ENCODE data around the gene CCDC14. TPM values are rescaled to one million over a fixed set of nuclear protein-coding genes. Genes with fewer than 3 reads are reported as not detected.

The CCDC14 gene
- total and polyA plus RNA-seq, 2 of the 4 experiments (the other 2 are of a cell fraction): 82.1 to 109 TPM

GRCh38 chr3:123871946-123872345 lies 89.1 kb downstream of the CCDC14 start:
- no peak for ATAC-seq (ENCODE audit: low read depth)
- Histone ChIP-seq H3K27me3 (ENCODE audit: control insufficient read depth, insufficient read depth, low read length) (no peaks in the 10 kb centered on the region), H2BK15ac (ENCODE audit: low read depth, low read length) (no peak overlapping the region), H3K23ac (ENCODE audit: low read depth, low read length) (no peak overlapping the region), H4K5ac (ENCODE audit: low read depth, low read length) (no peak overlapping the region), H4K20me1 (ENCODE audit: insufficient read depth, low read length) (peaks cover 41% of the 10 kb centered on the region; the same call in 1 of the 2 replicates), H3K56ac (ENCODE audit: extremely low read depth, insufficient read depth, low read length) (no peak overlapping the region), H3K9me1 (ENCODE audit: insufficient read depth, low read length) (peaks cover 23% of the 10 kb centered on the region), H3K79me1 (ENCODE audit: low read depth in 1 of 2, low read length in 2 of 2) (peaks cover 40 to 67% of the 10 kb centered on the region in 2 experiments), H3K9ac (ENCODE audit: low read depth, low read length) (no peak overlapping the region), H3K4me3 (ENCODE audit: insufficient read depth, low read depth, low read length) (no peak overlapping the region), H4K91ac (ENCODE audit: insufficient read depth, low read depth, low read length) (no peak overlapping the region), H3K36me3 (ENCODE audit: control insufficient read depth, insufficient read depth, low read length) (peaks cover 20% of the 10 kb centered on the region), H3K4me1 (ENCODE audit: control insufficient read depth, insufficient read depth, low read length) (peaks cover 13% of the 10 kb centered on the region), H3K27ac (ENCODE audit: insufficient read depth, low read length) (no peak overlapping the region), H2BK120ac (ENCODE audit: low read depth, low read length) (no peak overlapping the region), H3K18ac (ENCODE audit: low read depth, low read length) (no peak overlapping the region), H2AK9ac (replicated peaks; ENCODE audit: low read depth, low read length, poor library complexity) (no peak overlapping the region), H3K14ac (replicated peaks; ENCODE audit: low read depth, low read length) (no peak overlapping the region), H3K4ac (ENCODE audit: low read depth, low read length) (no peak overlapping the region), H3K9me3 (ENCODE audit: control insufficient read depth, insufficient read depth, low read length) (peaks cover 3% of the 10 kb centered on the region), H3K4me2 (ENCODE audit: low read depth, low read length) (no peak overlapping the region), H2AK5ac (ENCODE audit: low read depth, low read length) (no peak overlapping the region), H4K8ac (ENCODE audit: low read depth in 2 of 2, low read length in 2 of 2) (no peak overlapping the region), H2BK20ac (ENCODE audit: low read depth, low read length) (no peak overlapping the region), H2AFZ (replicated peaks; ENCODE audit: low read length, poor library complexity) (no peak overlapping the region), H2BK5ac (ENCODE audit: low read depth, low read length, poor library complexity, severe bottlenecking) (no peak overlapping the region)
- no peak for TF ChIP-seq CEBPB (IDR thresholded peaks at IDR 0.05; ENCODE audit: low read depth, low read length)
- TF ChIP-seq SMC3 (IDR thresholded peaks at IDR 0.05; ENCODE audit: low read depth, low read length): no peak
- no peak for TF ChIP-seq MXI1 (IDR thresholded peaks at IDR 0.05; ENCODE audit: borderline replicate concordance, low read depth, low read length)
- no peak for TF ChIP-seq POLR2A (IDR thresholded peaks at IDR 0.05; ENCODE audit: low read depth, low read length)
- TF ChIP-seq ELK1 (IDR thresholded peaks at IDR 0.05; ENCODE audit: borderline replicate concordance, low read depth, low read length): no peak
- no peak for TF ChIP-seq CTCF (conservative IDR thresholded peaks at IDR 0.05; ENCODE audit: low read depth, low read length)
- TF ChIP-seq USF2 (IDR thresholded peaks at IDR 0.05; ENCODE audit: low read depth, low read length): no peak
- TF ChIP-seq MAZ (IDR thresholded peaks at IDR 0.05; ENCODE audit: borderline replicate concordance, low read depth, low read length): no peak
- TF ChIP-seq BHLHE40 (IDR thresholded peaks at IDR 0.05; ENCODE audit: low read depth, low read length): no peak
- no peak for TF ChIP-seq RAD21 (IDR thresholded peaks at IDR 0.05; ENCODE audit: low read length)
- TF ChIP-seq FOS (IDR thresholded peaks at IDR 0.05; ENCODE audit: low read depth, low read length): no peak
- no peak for TF ChIP-seq RCOR1 (IDR thresholded peaks at IDR 0.05; ENCODE audit: insufficient replicate concordance, low read length)
- TF ChIP-seq NFE2L2 (IDR thresholded peaks at IDR 0.05; ENCODE audit: low read depth, low read length): no peak
- no peak for TF ChIP-seq MAFK (IDR thresholded peaks at IDR 0.05; ENCODE audit: low read depth, low read length)
- TF ChIP-seq RFX5 (IDR thresholded peaks at IDR 0.05; ENCODE audit: low read depth, low read length): no peak
- no peak for TF ChIP-seq CHD1 (IDR thresholded peaks at IDR 0.05; ENCODE audit: low read depth, low read length)
- BruUV-seq (replicated peaks): no TSS peak
- CTCF ChIA-PET: no interaction called here
- in situ Hi-C loops (cut with MboI; ENCODE audit: low sequenced_read_pairs) (no loop called here), intact Hi-C loops (cut with micrococcal nuclease) (loop anchor here (10.0 kb wide), 1 partner anchor 217 kb away; no protein-coding TSS in a partner anchor), dilution Hi-C loops (cut with HindIII; ENCODE audit: low sequenced_read_pairs, unreplicated experiment) (no loop called here)
- DNase-seq: peak; percentile 23
- POLR2A ChIA-PET (ENCODE audit: unreplicated experiment): no interaction called here
- whole genome bisulfite sequencing, 2 experiments (ENCODE audit: extremely low coverage in 2 of 2, insufficient read length in 1 of 2): no CpG with 5 or more reads among the region's 1 CpG
